CD14-positive monocyte (primary cell): ENCODE results near the gene FOXD1. TPM values are rescaled to one million over a fixed set of nuclear protein-coding genes. Genes with fewer than 3 reads are reported as not detected.

ENCODE experiments used
- DNase-seq, 3 donors: peaks; one replicate each; pipeline ENCODE4 v3.0.0-alpha.2; 2011 to 2022
- H2AFZ ChIP-seq: 2 replicates; pipeline ENCODE4 v1.6.0; 2012; ENCODE audit warnings: mild to moderate bottlenecking, low read depth, low read length, inconsistent platforms; ENCODE audit not compliant: insufficient read depth, poor library complexity, severe bottlenecking
- H3K27ac ChIP-seq, 2 donors: 1 replicate in 1 of 2; 2 replicates in 1 of 2; pipeline ENCODE4 v1.5.1; 2012 to 2013; ENCODE audit warnings: low read length in 2 of 2, control low read depth in 1 of 2, inconsistent platforms in 1 of 2, low read depth in 1 of 2, mild to moderate bottlenecking in 1 of 2
- H3K27me3 ChIP-seq, 2 donors: one replicate each; pipeline versions ENCODE4 v1.6.0 to v1.6.1; 2011 to 2013; ENCODE audit warnings: low read length in 2 of 2; ENCODE audit not compliant: control insufficient read depth in 2 of 2, insufficient read depth in 2 of 2
- H3K36me3 ChIP-seq, 2 donors: replicated peaks in 1 of 2; 1 replicate in 1 of 2; 2 replicates in 1 of 2; pipeline versions ENCODE4 v1.5.1 to v1.6.1; 2012 to 2013; ENCODE audit warnings: low read length in 2 of 2, control low read depth in 1 of 2, inconsistent platforms in 1 of 2, mild to moderate bottlenecking in 1 of 2; ENCODE audit not compliant: insufficient read depth in 2 of 2, control insufficient read depth in 1 of 2
- H3K4me1 ChIP-seq, 2 donors: 1 replicate in 1 of 2; 2 replicates in 1 of 2; pipeline versions ENCODE4 v1.5.1 to v1.6.1; 2012 to 2013; ENCODE audit warnings: low read length in 2 of 2, control low read depth in 1 of 2, inconsistent platforms in 1 of 2, mild to moderate bottlenecking in 1 of 2, moderate library complexity in 1 of 2; ENCODE audit not compliant: insufficient read depth in 2 of 2, control insufficient read depth in 1 of 2
- H3K4me2 ChIP-seq: replicated peaks from 2 replicates; pipeline ENCODE3; 2012; ENCODE audit warnings: low read length, moderate library complexity, mild to moderate bottlenecking; ENCODE audit not compliant: poor library complexity, severe bottlenecking; ENCODE audit errors: extremely low read depth
- H3K4me3 ChIP-seq, 3 experiments: fragments of 200-600 bp in 1 of 3; sonication (generic) in 1 of 3; replicated peaks in 1 of 3; 1 replicate in 2 of 3; 2 replicates in 1 of 3; pipeline ENCODE4 v1.5.1; 2011 to 2013; ENCODE audit warnings: low read length in 3 of 3, mild to moderate bottlenecking in 3 of 3, control low read depth in 2 of 3, low read depth in 2 of 3, inconsistent platforms in 1 of 3, moderate library complexity in 1 of 3
- H3K79me2 ChIP-seq: 2 replicates; pipeline ENCODE4 v1.6.0; 2012; ENCODE audit warnings: mild to moderate bottlenecking, control low read depth, inconsistent platforms, low read length, moderate library complexity; ENCODE audit not compliant: insufficient read depth
- H3K9ac ChIP-seq: 2 replicates; pipeline ENCODE4 v1.6.0; 2017; ENCODE audit warnings: low read length, mild to moderate bottlenecking; ENCODE audit not compliant: insufficient read depth, poor library complexity, severe bottlenecking
- H3K9me3 ChIP-seq, 2 donors: replicated peaks in 1 of 2; 1 replicate in 1 of 2; 2 replicates in 1 of 2; pipeline versions ENCODE4 v1.5.1 to v1.6.1; 2012 to 2013; ENCODE audit warnings: low read length in 2 of 2, control low read depth in 1 of 2; ENCODE audit not compliant: control insufficient read depth in 1 of 2, insufficient read depth in 1 of 2
- H4K20me1 ChIP-seq: 2 replicates; pipeline ENCODE4 v1.6.0; 2012; ENCODE audit warnings: mild to moderate bottlenecking, low read length, control low read depth, moderate library complexity; ENCODE audit not compliant: insufficient read depth
- H3K27ac Mint-ChIP-seq, 7 donors: one replicate each; pipeline ENCODE4 v1.8.0; 2020; ENCODE audit warnings: mild to moderate bottlenecking in 7 of 7, mixed read lengths in 7 of 7, moderate library complexity in 6 of 7, inconsistent platforms in 2 of 7
- H3K27me3 Mint-ChIP-seq, 3 donors: one replicate each; pipeline ENCODE4 v1.8.0; 2021 to 2022; ENCODE audit warnings: low read depth in 3 of 3, mild to moderate bottlenecking in 3 of 3, mixed read lengths in 3 of 3, moderate library complexity in 3 of 3, inconsistent platforms in 1 of 3
- H3K36me3 Mint-ChIP-seq, 2 donors: one replicate each; pipeline ENCODE4 v1.8.0; 2020; ENCODE audit warnings: mixed read lengths in 2 of 2, inconsistent platforms in 1 of 2, mild to moderate bottlenecking in 1 of 2
- H3K4me1 Mint-ChIP-seq: one replicate; pipeline ENCODE4 v1.8.0; 2020; ENCODE audit warnings: mild to moderate bottlenecking, mixed read lengths
- H3K4me3 Mint-ChIP-seq, 2 donors: one replicate each; pipeline ENCODE4 v1.8.0; 2020; ENCODE audit warnings: mild to moderate bottlenecking in 2 of 2, mixed read lengths in 2 of 2, moderate library complexity in 1 of 2
- H3K9me3 Mint-ChIP-seq, 7 donors: one replicate each; pipeline ENCODE4 v1.8.0; 2020 to 2022; ENCODE audit warnings: mixed read lengths in 7 of 7, mild to moderate bottlenecking in 6 of 7, moderate library complexity in 6 of 7, inconsistent platforms in 2 of 7
- WGBS: methylation state at CpG from one replicate; pipeline ENCODE4 v1.1.5; 2013; ENCODE audit warnings: missing lambda C conversion rate; ENCODE audit not compliant: insufficient coverage; 5-methylcytosine and 5-hydroxymethylcytosine counted together
- intact Hi-C, 2 donors: fragments of 100-400 bp; cut with micrococcal nuclease; formaldehyde crosslinking; loops; one replicate each; pipeline versions ENCODE4 v1.15.0 to v1.15.1; 2023
- polyA plus RNA-seq, 3 donors: library from polyadenylated mRNA; depleted of rRNA in 1 of 3; unstranded in 2 of 3; stranded (reverse) in 1 of 3; fragments of 300-500 nt in 2 of 3; fragments of >200 nt in 1 of 3; fragmentation: Illumina TruSeq in 2 of 3; gene quantifications; 1 replicate in 2 of 3; 2 replicates in 1 of 3; pipeline ENCODE4 v1.2.3, GENCODE V29; 2012 to 2021
- TF ChIP-seq, protein P1 (sequence below): fragments of 200-600 bp; IDR thresholded peaks from one replicate; pipeline ENCODE4 v1.8.0; 2022; ENCODE audit warnings: antibody characterized with exemption, mild to moderate bottlenecking

FOXD1 gene
- polyA plus RNA-seq, 3 donors = 0.04 TPM; not detected in 2

DNA sequence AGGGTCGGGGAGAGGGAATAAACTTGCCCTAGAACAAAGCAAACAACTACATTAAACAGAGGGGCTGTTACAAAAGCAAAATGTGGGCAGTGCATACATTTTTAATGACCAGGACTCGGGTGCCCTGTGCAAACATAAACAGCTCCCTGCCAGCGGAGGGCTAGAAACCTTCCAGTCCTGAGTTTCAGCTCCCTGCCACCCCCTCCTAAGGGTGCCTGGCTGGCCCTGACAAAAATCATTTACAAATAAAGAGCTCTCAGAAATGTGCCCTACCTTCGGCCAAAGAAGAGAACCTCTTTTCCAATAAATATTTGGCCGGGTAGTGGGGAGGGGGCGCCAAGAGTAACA, 29.5 kb downstream of the FOXD1 start:
- Histone ChIP-seq H3K36me3 (no peaks in the 10 kb centered on the region), H3K79me2 (no peaks in the 10 kb centered on the region), H2AFZ (no peak overlapping the region), H3K4me3 (no peak overlapping the region), H3K4me2 (no peak overlapping the region), H3K9ac (no peak overlapping the region), H4K20me1 (no peaks in the 10 kb centered on the region), H3K27ac (no peak overlapping the region), H3K9me3 (peaks cover 0 to 60% of the 10 kb centered on the region in 2 donors), H3K4me1 (no peaks in the 10 kb centered on the region), H3K27me3 (peaks cover 90 to 96% of the 10 kb centered on the region in 2 donors)
- no peak overlapping the region for H3K27ac Mint-ChIP-seq
- H3K9me3 Mint-ChIP-seq = peaks cover 2 to 33% (median 22%) of the 10 kb centered on the region in 7 donors
- H3K27me3 Mint-ChIP-seq = peaks cover 84 to 98% (median 84%) of the 10 kb centered on the region in 3 donors
- H3K36me3 Mint-ChIP-seq = peaks cover 0 to 4% of the 10 kb centered on the region in 2 donors
- no peak for DNase-seq
- WGBS = 5% methylated on average over 3 of the region's 6 CpGs
- intact Hi-C loops = no loop called here
- peak overlapping the region in 1 of 2 donors; percentile 73 for H3K4me3 Mint-ChIP-seq
- H3K4me1 Mint-ChIP-seq = peaks cover 13% of the 10 kb centered on the region
- TF ChIP-seq, protein P1, sequence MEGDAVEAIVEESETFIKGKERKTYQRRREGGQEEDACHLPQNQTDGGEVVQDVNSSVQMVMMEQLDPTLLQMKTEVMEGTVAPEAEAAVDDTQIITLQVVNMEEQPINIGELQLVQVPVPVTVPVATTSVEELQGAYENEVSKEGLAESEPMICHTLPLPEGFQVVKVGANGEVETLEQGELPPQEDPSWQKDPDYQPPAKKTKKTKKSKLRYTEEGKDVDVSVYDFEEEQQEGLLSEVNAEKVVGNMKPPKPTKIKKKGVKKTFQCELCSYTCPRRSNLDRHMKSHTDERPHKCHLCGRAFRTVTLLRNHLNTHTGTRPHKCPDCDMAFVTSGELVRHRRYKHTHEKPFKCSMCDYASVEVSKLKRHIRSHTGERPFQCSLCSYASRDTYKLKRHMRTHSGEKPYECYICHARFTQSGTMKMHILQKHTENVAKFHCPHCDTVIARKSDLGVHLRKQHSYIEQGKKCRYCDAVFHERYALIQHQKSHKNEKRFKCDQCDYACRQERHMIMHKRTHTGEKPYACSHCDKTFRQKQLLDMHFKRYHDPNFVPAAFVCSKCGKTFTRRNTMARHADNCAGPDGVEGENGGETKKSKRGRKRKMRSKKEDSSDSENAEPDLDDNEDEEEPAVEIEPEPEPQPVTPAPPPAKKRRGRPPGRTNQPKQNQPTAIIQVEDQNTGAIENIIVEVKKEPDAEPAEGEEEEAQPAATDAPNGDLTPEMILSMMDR = no peak

- peaks cover 13% of the 10 kb centered on the region for H3K4me1 Mint-ChIP-seq
- 31% methylated on average over 5 of the region's 6 CpGs for WGBS
- H3K9me3 ChIP-seq = peaks cover 0 to 60% of the 10 kb centered on the region in 2 donors
- no peaks in the 10 kb centered on the region for H4K20me1 ChIP-seq
- H3K79me2 ChIP-seq = no peaks in the 10 kb centered on the region
- H3K27me3 Mint-ChIP-seq = peaks cover 79 to 94% (median 83%) of the 10 kb centered on the region in 3 donors
- peak overlapping the region in 1 of 2 donors; percentile 66 for H3K4me3 Mint-ChIP-seq
- H3K27ac ChIP-seq = no peak overlapping the region
- no peak overlapping the region for H3K27ac Mint-ChIP-seq
- peaks cover 2 to 31% (median 22%) of the 10 kb centered on the region in 7 donors for H3K9me3 Mint-ChIP-seq
- H2AFZ ChIP-seq = no peak overlapping the region
- peaks cover 86 to 97% of the 10 kb centered on the region in 2 donors for H3K27me3 ChIP-seq
- intact Hi-C loops = no loop called here
- no peaks in the 10 kb centered on the region for H3K4me1 ChIP-seq
- H3K4me2 ChIP-seq = no peak overlapping the region
- H3K4me3 ChIP-seq = no peak overlapping the region
- TF ChIP-seq, protein P1 = no peak
- H3K9ac ChIP-seq = no peak overlapping the region
- no peaks in the 10 kb centered on the region for H3K36me3 ChIP-seq
- H3K36me3 Mint-ChIP-seq = peaks cover 0 to 4% of the 10 kb centered on the region in 2 donors
- no peak for DNase-seq
Observed at GRCh38 chr5:73418244-73418691, 30.3 kb downstream of the FOXD1 start.
